Omental fat pad (tissue), 4 donors: ENCODE measurements around the gene AZI2. TPM values are rescaled to one million over a fixed set of nuclear protein-coding genes. Genes with fewer than 3 reads are reported as not detected.

ENCODE experiments used
- ATAC-seq: fragments of 150-250 bp; one replicate; pipeline ENCODE4 v1.9.1; 2016; ENCODE audit warnings: mild to moderate bottlenecking, moderate library complexity; ENCODE audit not compliant: low FRiP score
- DNase-seq: peaks from one replicate; pipeline ENCODE4 v3.0.0-alpha.2; 2019; ENCODE audit warnings: low spot score
- CTCF ChIP-seq, 3 donors: fragments of 450-650 bp; IDR thresholded peaks; one replicate each; pipeline ENCODE4 v1.5.1; 2016 to 2017; ENCODE audit warnings: antibody characterized with exemption in 3 of 3, mild to moderate bottlenecking in 3 of 3, moderate library complexity in 2 of 3
- total RNA-seq, 4 donors: library from RNA; depleted of rRNA; stranded (reverse); fragments of >200 nt; gene quantifications; one replicate each; pipeline ENCODE4 v1.1.0, GENCODE V29; 2016

The AZI2 gene
- total RNA-seq, 4 donors from 2014 or later = 82.0 to 153 (median 114) TPM

- ATAC-seq = no peak
Measured at GRCh38 chr3:28279770-28280169, 68.9 kb downstream of the AZI2 start.

GRCh38 chr3:28278918-28279317 lies 69.7 kb downstream of the AZI2 start:
- no peak for TF ChIP-seq CTCF (IDR thresholded peaks at IDR 0.05)
- ATAC-seq = no peak
- no peak for DNase-seq

More at GRCh38 chr3:28279770-28280169, 68.9 kb downstream of the AZI2 start:
- DNase-seq = no peak
- no peak for TF ChIP-seq CTCF (IDR thresholded peaks at IDR 0.05)

- ATAC-seq (no peak), DNase-seq (no peak)
- no peak for TF ChIP-seq CTCF (IDR thresholded peaks at IDR 0.05)
Measured at GRCh38 chr3:28273837-28274236, 74.8 kb downstream of the AZI2 start.

Other genes with a start within 250 kb of the AZI2 start
- 10 to 100 TPM in 2 of 4 donors, 1 to 10 TPM in 2; 6.0 to 15.8 (median 10.1) TPM for gene CMC1, start 107.2 kb downstream of the AZI2 start, total RNA-seq
- under 1 TPM in 2 of 4 donors, not detected in 2; 0.25 to 0.74 TPM for gene ZCWPW2, start 103 bp downstream of the AZI2 start, total RNA-seq